ENCODE measurements around the gene FGR.

DNA sequence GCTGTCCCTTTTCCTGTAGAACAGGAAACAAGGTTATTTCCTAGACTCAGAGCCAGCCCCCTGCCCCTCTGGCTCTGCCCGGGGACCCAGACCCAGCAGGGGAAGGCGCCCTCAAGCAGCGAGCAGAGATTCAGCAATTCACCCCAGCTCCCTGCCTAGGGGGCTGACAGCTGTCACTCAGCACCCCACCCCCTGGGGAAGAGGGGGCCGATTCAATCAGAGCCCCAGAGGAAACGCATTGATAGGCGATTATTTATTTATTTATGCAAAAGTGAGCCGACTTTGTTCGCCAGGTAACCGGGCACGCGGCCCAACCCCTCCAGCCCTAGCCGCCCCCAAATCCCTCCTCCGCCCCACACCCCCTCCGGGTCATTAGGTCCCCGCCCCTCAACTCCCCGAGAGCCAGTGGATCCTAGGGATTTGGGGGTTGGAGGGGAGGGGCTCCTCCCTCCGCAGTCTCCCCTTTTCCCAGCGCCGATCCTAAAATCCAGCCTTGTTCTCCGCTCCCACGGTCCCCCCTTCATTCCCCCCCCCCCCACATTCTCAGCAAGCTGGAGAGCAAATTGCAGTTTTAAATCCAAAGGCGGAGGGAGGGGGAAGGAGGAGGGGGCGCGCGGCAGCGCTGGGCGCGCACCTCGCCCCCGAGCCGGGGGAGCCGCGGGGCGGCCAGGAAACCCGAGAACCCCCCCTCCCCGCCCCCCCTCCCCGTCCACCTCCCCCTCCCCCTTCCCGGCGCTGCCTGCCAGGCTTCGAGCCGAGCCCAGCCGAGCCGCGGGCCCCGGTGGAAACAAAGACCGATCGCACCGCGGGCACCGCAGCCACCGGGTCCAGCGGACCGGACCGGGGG lies 32.3 kb downstream of the FGR start:
- TF ChIP-seq POLR2AphosphoS5 (IDR thresholded peaks at IDR 0.05; ENCODE audit: low read depth, low read length) (no peak), ELF1 (IDR thresholded peaks at IDR 0.05; ENCODE audit: borderline replicate concordance, low read depth) (no peak), POLR2A (IDR thresholded peaks at IDR 0.05; ENCODE audit: borderline replicate concordance, extremely low read depth, insufficient read depth, insufficient read length) (no peak), EZH2 (IDR thresholded peaks at IDR 0.05) (no peak), SP1 (IDR thresholded peaks at IDR 0.05; ENCODE audit: low read depth) (no peak), ZNF274 (IDR thresholded peaks at IDR 0.05; ENCODE audit: low read depth, low read length) (no peak), SIN3A (IDR thresholded peaks at IDR 0.05; ENCODE audit: low read depth) (no peak), RAD21 (IDR thresholded peaks at IDR 0.05; ENCODE audit: low read depth) (no peak)
- TF ChIP-seq, protein P1, sequence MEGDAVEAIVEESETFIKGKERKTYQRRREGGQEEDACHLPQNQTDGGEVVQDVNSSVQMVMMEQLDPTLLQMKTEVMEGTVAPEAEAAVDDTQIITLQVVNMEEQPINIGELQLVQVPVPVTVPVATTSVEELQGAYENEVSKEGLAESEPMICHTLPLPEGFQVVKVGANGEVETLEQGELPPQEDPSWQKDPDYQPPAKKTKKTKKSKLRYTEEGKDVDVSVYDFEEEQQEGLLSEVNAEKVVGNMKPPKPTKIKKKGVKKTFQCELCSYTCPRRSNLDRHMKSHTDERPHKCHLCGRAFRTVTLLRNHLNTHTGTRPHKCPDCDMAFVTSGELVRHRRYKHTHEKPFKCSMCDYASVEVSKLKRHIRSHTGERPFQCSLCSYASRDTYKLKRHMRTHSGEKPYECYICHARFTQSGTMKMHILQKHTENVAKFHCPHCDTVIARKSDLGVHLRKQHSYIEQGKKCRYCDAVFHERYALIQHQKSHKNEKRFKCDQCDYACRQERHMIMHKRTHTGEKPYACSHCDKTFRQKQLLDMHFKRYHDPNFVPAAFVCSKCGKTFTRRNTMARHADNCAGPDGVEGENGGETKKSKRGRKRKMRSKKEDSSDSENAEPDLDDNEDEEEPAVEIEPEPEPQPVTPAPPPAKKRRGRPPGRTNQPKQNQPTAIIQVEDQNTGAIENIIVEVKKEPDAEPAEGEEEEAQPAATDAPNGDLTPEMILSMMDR (IDR thresholded peaks at IDR 0.05 in 2 of 3, conservative IDR thresholded peaks at IDR 0.05 in 1 of 3; ENCODE audit: borderline replicate concordance in 1 of 3, insufficient read depth in 1 of 3, low read depth in 2 of 3, low read length in 2 of 3), result no peak
- TF ChIP-seq, protein P2, sequence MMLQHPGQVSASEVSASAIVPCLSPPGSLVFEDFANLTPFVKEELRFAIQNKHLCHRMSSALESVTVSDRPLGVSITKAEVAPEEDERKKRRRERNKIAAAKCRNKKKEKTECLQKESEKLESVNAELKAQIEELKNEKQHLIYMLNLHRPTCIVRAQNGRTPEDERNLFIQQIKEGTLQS (IDR thresholded peaks at IDR 0.05), result no peak
- TF ChIP-seq, protein P3, sequence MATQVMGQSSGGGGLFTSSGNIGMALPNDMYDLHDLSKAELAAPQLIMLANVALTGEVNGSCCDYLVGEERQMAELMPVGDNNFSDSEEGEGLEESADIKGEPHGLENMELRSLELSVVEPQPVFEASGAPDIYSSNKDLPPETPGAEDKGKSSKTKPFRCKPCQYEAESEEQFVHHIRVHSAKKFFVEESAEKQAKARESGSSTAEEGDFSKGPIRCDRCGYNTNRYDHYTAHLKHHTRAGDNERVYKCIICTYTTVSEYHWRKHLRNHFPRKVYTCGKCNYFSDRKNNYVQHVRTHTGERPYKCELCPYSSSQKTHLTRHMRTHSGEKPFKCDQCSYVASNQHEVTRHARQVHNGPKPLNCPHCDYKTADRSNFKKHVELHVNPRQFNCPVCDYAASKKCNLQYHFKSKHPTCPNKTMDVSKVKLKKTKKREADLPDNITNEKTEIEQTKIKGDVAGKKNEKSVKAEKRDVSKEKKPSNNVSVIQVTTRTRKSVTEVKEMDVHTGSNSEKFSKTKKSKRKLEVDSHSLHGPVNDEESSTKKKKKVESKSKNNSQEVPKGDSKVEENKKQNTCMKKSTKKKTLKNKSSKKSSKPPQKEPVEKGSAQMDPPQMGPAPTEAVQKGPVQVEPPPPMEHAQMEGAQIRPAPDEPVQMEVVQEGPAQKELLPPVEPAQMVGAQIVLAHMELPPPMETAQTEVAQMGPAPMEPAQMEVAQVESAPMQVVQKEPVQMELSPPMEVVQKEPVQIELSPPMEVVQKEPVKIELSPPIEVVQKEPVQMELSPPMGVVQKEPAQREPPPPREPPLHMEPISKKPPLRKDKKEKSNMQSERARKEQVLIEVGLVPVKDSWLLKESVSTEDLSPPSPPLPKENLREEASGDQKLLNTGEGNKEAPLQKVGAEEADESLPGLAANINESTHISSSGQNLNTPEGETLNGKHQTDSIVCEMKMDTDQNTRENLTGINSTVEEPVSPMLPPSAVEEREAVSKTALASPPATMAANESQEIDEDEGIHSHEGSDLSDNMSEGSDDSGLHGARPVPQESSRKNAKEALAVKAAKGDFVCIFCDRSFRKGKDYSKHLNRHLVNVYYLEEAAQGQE (IDR thresholded peaks at IDR 0.05; ENCODE audit: low read depth), result no peak
